GM18951 (cell line): ENCODE data around the gene NEURL2.

Experiments
- POLR2A ChIP-seq: IDR thresholded peaks from 4 replicates; pipeline ENCODE4 v1.6.1; 2011; ENCODE audit warnings: mild to moderate bottlenecking; ENCODE audit not compliant: insufficient read length, insufficient read depth; ENCODE audit errors: extremely low read depth
- in situ Hi-C: fragments of 300-500 bp; cut with MboI; formaldehyde crosslinking; loops from one replicate; pipeline ENCODE4 v1.12.0; 2022; ENCODE audit warnings: low sequenced_read_pairs, mixed read lengths, inconsistent platforms; ENCODE audit not compliant: unreplicated experiment

NEURL2 gene

GRCh38 chr20:45863543-45864470, 27.2 kb downstream of the NEURL2 start:
- in situ Hi-C loops = no loop called here
- no peak for TF ChIP-seq POLR2A

GRCh38 chr20:45861221-45862075, 29.6 kb downstream of the NEURL2 start:
- in situ Hi-C loops = no loop called here
- no peak for TF ChIP-seq POLR2A

GRCh38 chr20:45860560-45861220, 30.3 kb downstream of the NEURL2 start:
- in situ Hi-C loops = no loop called here
- no peak for TF ChIP-seq POLR2A

- TF ChIP-seq POLR2A = no peak
- in situ Hi-C loops = no loop called here
These were observed 31.1 kb downstream of the NEURL2 start for GRCh38 chr20:45859916-45860315.

GRCh38 chr20:45857882-45858216, 33.2 kb downstream of the NEURL2 start:
- in situ Hi-C loops = no loop called here
- TF ChIP-seq POLR2A = no peak

DNA sequence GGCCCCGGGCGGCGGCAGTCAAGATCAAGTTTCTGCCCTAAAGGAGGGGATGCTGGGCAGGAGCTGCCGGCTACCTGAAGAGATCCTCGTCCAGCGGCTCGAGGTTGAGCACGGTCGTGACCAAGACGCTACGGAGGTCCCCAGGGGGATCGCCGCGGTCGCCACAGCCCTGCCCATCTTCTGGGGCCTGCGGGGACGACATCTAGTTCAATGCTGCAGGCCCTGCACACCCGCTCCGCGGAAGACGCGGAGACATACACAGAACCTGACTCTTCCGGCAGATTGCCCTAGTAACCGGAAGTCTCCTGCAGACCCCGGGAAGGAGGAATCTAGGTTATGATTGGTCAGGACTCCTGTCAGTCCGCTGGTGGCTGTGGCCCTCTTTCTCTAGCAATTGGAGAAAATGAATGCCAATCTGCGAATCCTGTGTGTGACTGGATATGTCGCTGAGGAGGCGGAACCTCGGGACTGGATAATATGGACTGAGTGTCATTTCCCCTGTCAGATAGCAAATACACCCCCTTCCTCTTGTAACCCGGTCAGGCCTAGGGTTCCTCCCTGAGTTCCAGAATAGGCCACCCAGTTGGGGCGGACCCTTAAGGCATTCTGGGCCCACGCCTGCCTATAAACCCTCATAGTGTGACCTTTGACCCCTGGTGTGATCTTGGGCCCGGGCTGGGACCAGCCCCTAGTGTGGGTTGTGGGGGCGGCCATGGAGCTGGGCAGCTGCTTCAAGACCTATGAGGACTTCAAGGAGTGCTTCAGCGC, 33.7 kb downstream of the NEURL2 start, which contains the start of the genes ACOT8 and ZSWIM3:
Gene ACOT8, minus strand, starts transcription at position 279 of the 768 bp plus-strand sequence. Its CDS starts 77 bp downstream, at position 202.
Gene ZSWIM3, plus strand, starts transcription at position 501 of the 768 bp plus-strand sequence. Its CDS starts 212 bp downstream, at position 713.
- in situ Hi-C loops = no loop called here
- peak; percentile 92 for TF ChIP-seq POLR2A

DNA sequence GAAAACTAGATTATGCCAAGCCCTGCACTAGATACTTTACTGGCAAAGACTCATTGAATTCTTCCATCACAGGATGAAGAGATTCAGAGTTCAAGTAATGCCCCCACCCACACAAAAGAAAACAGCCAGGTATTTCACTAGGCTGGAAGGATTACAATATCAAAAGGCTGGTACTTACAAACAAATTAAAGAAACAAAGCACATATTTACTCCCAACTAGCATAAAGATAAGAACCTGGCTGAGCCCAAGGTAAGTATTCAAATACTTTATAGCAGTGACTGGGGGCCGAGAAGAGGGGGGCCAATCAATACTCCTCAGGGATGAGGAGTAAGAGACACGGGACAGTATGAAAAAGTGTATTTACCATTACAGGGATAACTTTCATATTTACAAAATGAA, 37.5 kb downstream of the NEURL2 start:
- in situ Hi-C loops = no loop called here
- TF ChIP-seq POLR2A = no peak

DNA sequence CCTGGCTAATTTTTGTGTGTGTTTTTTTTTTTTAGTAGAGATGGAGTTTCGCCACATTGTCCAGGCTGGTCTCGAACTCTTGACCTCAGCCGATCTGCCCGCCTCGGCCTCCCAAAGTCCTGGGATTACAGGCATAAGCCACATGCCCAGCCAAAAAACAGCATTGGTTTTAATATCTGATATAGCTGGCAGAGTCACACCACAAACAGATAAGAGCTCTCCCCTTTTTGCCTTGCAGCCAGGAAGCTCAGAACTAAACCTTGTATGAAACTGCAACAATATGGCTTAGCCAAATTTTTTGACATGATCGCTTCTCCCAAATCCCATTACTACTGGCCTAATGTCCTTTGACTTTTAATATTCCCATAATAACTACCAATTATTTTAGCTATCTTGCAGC, 38.7 kb downstream of the NEURL2 start:
- TF ChIP-seq POLR2A = no peak

GRCh38 chr20:45851501-45851900, 39.5 kb downstream of the NEURL2 start:
- TF ChIP-seq POLR2A = no peak

More for the DNA sequence above, 38.7 kb downstream of the NEURL2 start:
- in situ Hi-C loops = no loop called here

DNA sequence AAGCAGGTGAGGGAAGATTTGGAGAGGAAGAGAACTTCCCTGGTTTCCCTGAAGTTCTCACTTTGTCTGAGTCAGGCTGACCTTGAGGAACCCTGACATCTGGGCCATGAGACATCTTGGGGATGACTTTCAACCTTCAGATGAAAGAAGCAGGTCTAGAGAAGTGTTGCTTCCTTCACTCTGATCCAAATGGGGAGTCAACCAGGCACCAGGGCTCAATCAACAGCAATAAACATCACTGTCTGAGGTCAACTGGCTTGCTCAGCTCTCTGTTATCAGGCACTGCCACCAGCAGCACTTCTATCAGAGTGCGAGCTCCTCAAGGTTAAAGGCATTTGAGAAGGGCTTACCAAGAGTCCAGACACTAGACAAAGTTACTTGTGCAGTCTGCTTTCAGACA, 40.1 kb downstream of the NEURL2 start:
- no peak for TF ChIP-seq POLR2A
- in situ Hi-C loops = no loop called here

More at GRCh38 chr20:45851501-45851900, 39.5 kb downstream of the NEURL2 start:
- in situ Hi-C loops = no loop called here

- in situ Hi-C loops = no loop called here
- no peak for TF ChIP-seq POLR2A
These were observed 40.8 kb downstream of the NEURL2 start for GRCh38 chr20:45850238-45850637.

- in situ Hi-C loops = no loop called here
- TF ChIP-seq POLR2A = no peak
These were observed 41.9 kb downstream of the NEURL2 start for GRCh38 chr20:45848969-45849582.
